Measurements from ENCODE around the gene SEMA4F. TPM values are rescaled to one million over a fixed set of nuclear protein-coding genes. Genes with fewer than 3 reads are reported as not detected.

SEMA4F gene
- total RNA-seq, 2 experiments from 2014 or later, result 6.8 to 7.3 TPM

DNA sequence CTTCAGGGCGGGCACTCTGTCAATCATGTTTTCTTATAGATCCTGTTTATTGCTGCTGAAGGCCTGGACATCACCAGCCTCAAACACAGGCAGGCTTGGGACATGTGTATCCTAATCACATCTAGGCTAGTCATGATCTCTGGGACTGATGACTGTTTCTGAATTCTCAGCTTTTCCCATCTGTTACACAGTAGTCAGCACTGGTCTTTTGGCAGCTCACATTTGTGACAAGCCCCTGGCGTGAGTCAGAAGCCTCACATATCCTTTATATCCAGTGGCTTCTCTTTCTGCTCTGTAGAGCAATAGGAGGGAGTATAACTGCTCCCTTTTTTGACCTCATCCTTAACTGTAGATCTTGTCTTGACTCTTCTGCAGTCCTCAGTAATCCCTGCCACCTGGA, 4.5 kb downstream of the SEMA4F start:
- Mint-ChIP-seq H3K27ac (no peak overlapping the region), H3K27me3 (no peaks in the 10 kb centered on the region)
- no peak for ATAC-seq (ENCODE audit: poor library complexity)

GRCh38 chr2:74659462-74659861, 5.4 kb downstream of the SEMA4F start:
- intact Hi-C loops (cut with DNase I, micrococcal nuclease), result loop anchor here in 1 of 2 experiments (10.0 kb wide), 5 partner anchors 105 to 1445 kb away; partner anchors contain the start of genes ALMS1, DOK1, LOXL3 and SMYD5
- Mint-ChIP-seq H3K27me3 (no peaks in the 10 kb centered on the region), H3K4me1 (ENCODE audit: low read depth) (peaks cover 19% of the 10 kb centered on the region), H3K36me3 (ENCODE audit: low read depth) (peaks cover 12% of the 10 kb centered on the region), H3K9me3 (no peaks in the 10 kb centered on the region), H3K4me3 (no peak overlapping the region), H3K27ac (no peak overlapping the region)
- no peak overlapping the region for H3K27ac ChIP-seq (ENCODE audit: low read depth in 1 of 2, low read length in 2 of 2)
- DNase-seq, result no peak
- no peak for ATAC-seq (ENCODE audit: poor library complexity)
- POLR2A ChIA-PET, result no interaction called here
- CTCF ChIA-PET, result no interaction called here
- peaks cover 12% of the 10 kb centered on the region for H3K4me1 ChIP-seq (ENCODE audit: insufficient read depth, low read length)
- TF ChIP-seq, protein P1, sequence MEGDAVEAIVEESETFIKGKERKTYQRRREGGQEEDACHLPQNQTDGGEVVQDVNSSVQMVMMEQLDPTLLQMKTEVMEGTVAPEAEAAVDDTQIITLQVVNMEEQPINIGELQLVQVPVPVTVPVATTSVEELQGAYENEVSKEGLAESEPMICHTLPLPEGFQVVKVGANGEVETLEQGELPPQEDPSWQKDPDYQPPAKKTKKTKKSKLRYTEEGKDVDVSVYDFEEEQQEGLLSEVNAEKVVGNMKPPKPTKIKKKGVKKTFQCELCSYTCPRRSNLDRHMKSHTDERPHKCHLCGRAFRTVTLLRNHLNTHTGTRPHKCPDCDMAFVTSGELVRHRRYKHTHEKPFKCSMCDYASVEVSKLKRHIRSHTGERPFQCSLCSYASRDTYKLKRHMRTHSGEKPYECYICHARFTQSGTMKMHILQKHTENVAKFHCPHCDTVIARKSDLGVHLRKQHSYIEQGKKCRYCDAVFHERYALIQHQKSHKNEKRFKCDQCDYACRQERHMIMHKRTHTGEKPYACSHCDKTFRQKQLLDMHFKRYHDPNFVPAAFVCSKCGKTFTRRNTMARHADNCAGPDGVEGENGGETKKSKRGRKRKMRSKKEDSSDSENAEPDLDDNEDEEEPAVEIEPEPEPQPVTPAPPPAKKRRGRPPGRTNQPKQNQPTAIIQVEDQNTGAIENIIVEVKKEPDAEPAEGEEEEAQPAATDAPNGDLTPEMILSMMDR (IDR thresholded peaks at IDR 0.05), result no peak
- H3K27me3 ChIP-seq (ENCODE audit: control insufficient read depth in 1 of 2, insufficient read depth in 2 of 2, low read length in 2 of 2), result no peaks in the 10 kb centered on the region
- H3K4me3 ChIP-seq (ENCODE audit: low read length), result no peak overlapping the region
- H3K36me3 ChIP-seq (ENCODE audit: insufficient read depth, low read length), result peaks cover 24% of the 10 kb centered on the region
- no peaks in the 10 kb centered on the region for H3K9me3 ChIP-seq (ENCODE audit: control insufficient read depth in 1 of 2, insufficient read depth in 1 of 2, low read length in 2 of 2)

More for the DNA sequence above, 4.5 kb downstream of the SEMA4F start:
- Mint-ChIP-seq H3K9me3 (no peaks in the 10 kb centered on the region), H3K36me3 (ENCODE audit: low read depth) (peaks cover 14% of the 10 kb centered on the region), H3K4me3 (peak overlapping the region; percentile 27), H3K4me1 (ENCODE audit: low read depth) (peaks cover 24% of the 10 kb centered on the region)
- intact Hi-C loops (cut with DNase I, micrococcal nuclease), result loop anchor here in 1 of 2 experiments (10.0 kb wide), 5 partner anchors 104 to 1444 kb away; partner anchors contain the start of genes ALMS1, DOK1, LOXL3 and SMYD5
- no peak for DNase-seq
- Histone ChIP-seq H3K27me3 (ENCODE audit: control insufficient read depth in 1 of 2, insufficient read depth in 2 of 2, low read length in 2 of 2) (no peaks in the 10 kb centered on the region), H3K4me1 (ENCODE audit: insufficient read depth, low read length) (peaks cover 15% of the 10 kb centered on the region), H3K9me3 (ENCODE audit: control insufficient read depth in 1 of 2, insufficient read depth in 1 of 2, low read length in 2 of 2) (no peaks in the 10 kb centered on the region), H3K36me3 (ENCODE audit: insufficient read depth, low read length) (peaks cover 24% of the 10 kb centered on the region), H3K27ac (ENCODE audit: low read depth in 1 of 2, low read length in 2 of 2) (no peak overlapping the region), H3K4me3 (ENCODE audit: low read length) (no peak overlapping the region)
- TF ChIP-seq, protein P1 (IDR thresholded peaks at IDR 0.05), result no peak
- ChIA-PET CTCF (no interaction called here), POLR2A (no interaction called here)

DNA sequence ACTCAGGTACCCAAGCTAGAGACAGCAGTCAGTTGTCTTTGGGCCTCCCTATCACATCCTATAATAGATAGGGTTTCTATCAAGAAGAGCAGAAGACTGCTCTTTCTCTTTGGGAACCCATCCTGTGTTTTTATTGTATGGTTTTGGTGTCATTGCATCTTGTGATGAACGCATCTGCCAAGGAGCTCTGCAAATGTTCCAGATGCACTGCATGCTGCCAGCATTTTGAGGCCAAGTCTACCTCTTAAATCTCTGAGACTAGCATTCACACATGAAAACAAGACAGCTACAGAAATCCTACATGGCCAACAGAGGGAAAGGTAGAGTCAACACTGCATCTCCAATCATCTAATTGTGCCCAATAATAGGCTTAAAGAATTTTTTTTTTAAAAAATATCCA, 14.0 kb downstream of the SEMA4F start:
- ATAC-seq (ENCODE audit: poor library complexity), result no peak
- TF ChIP-seq, protein P1 (IDR thresholded peaks at IDR 0.05), result no peak
- no peak overlapping the region for H3K27ac ChIP-seq (ENCODE audit: low read depth in 1 of 2, low read length in 2 of 2)
- H3K36me3 ChIP-seq (ENCODE audit: insufficient read depth, low read length), result peaks cover 12% of the 10 kb centered on the region
- CTCF ChIA-PET, result interaction anchor here (0.6 kb wide), 1 partner anchor 489 kb away, joined by 3 read pairs; the partner anchor contains the start of gene MOB1A
- no peaks in the 10 kb centered on the region for H3K27me3 ChIP-seq (ENCODE audit: control insufficient read depth in 1 of 2, insufficient read depth in 2 of 2, low read length in 2 of 2)
- H3K4me3 Mint-ChIP-seq, result no peak overlapping the region
- H3K4me1 Mint-ChIP-seq (ENCODE audit: low read depth), result no peaks in the 10 kb centered on the region
- no peaks in the 10 kb centered on the region for H3K4me1 ChIP-seq (ENCODE audit: insufficient read depth, low read length)
- POLR2A ChIA-PET, result no interaction called here
- no peak overlapping the region for H3K4me3 ChIP-seq (ENCODE audit: low read length)
- H3K36me3 Mint-ChIP-seq (ENCODE audit: low read depth), result peaks cover 42% of the 10 kb centered on the region
- no peaks in the 10 kb centered on the region for H3K9me3 Mint-ChIP-seq
- no peaks in the 10 kb centered on the region for H3K27me3 Mint-ChIP-seq
- H3K27ac Mint-ChIP-seq, result no peak overlapping the region
- H3K9me3 ChIP-seq (ENCODE audit: control insufficient read depth in 1 of 2, insufficient read depth in 1 of 2, low read length in 2 of 2), result no peaks in the 10 kb centered on the region
- intact Hi-C loops (cut with DNase I, micrococcal nuclease), result no loop called here
- no peak for DNase-seq

Measured in CD4-positive, alpha-beta T cell (primary cell).